Fibroblast of skin of right quadriceps (primary cell): ENCODE results near the gene CLMP.
A peak's percentile ranks its signal among the peaks of the same experiment; 100 is the strongest.

Source experiments
- DNase-seq: peaks from one replicate; pipeline ENCODE4 v3.0.0-alpha.2; 2013

Gene CLMP

GRCh38 chr11:123052901-123053721, 141.9 kb downstream of the CLMP start:
- no peak for DNase-seq

GRCh38 chr11:123051634-123052033, 143.4 kb downstream of the CLMP start:
- DNase-seq, result no peak

- DNase-seq, result no peak
Observed at GRCh38 chr11:123051146-123051545, 143.9 kb downstream of the CLMP start.

- no peak for DNase-seq
Observed at GRCh38 chr11:123047947-123048293, 147.1 kb downstream of the CLMP start.

- DNase-seq, result no peak
Observed at GRCh38 chr11:123047266-123047946, 147.6 kb downstream of the CLMP start.

- no peak for DNase-seq
Observed at GRCh38 chr11:123046473-123047259, 148.4 kb downstream of the CLMP start.

- DNase-seq, result no peak
Observed at GRCh38 chr11:123045101-123045500, 149.9 kb downstream of the CLMP start.

GRCh38 chr11:123041185-123041584, 153.9 kb downstream of the CLMP start:
- DNase-seq, result no peak

GRCh38 chr11:123040111-123040432, 155.0 kb downstream of the CLMP start:
- DNase-seq, result no peak

- DNase-seq, result no peak
Observed at GRCh38 chr11:123035831-123036230, 159.2 kb downstream of the CLMP start.

- no peak for DNase-seq
Observed at GRCh38 chr11:123034597-123034996, 160.5 kb downstream of the CLMP start.

GRCh38 chr11:123033895-123034294, 161.2 kb downstream of the CLMP start:
- DNase-seq, result no peak

- no peak for DNase-seq
Observed at GRCh38 chr11:123030517-123030916, 164.5 kb downstream of the CLMP start.

GRCh38 chr11:123020968-123021367, 174.1 kb downstream of the CLMP start:
- peak; percentile 49 for DNase-seq
